Measurements from ENCODE around the gene VPS13D.

Gene VPS13D

GRCh38 chr1:12543740-12544154 lies 313.9 kb downstream of the VPS13D start:
- DNase-seq: no peak

DNA sequence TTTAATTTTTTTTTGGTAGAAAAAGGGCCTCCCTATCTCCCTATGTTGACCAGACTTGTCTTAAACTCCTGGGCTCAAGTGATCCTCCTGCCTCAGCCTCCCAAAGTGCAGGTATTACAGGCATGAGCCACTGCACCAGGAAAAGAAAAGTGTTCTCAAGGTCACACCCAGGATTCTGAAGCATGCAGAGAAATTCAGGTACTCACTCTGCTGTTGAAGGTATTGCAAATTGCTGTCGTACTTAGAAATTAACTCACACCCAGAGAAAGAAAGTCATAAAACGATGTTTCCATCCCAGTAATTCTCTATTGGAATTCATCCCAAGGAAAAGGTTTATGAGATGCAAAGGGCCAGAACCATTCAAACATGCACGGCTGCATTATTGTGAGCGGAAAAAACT lies 314.5 kb downstream of the VPS13D start:
- no peak for DNase-seq

GRCh38 chr1:12544992-12545391 lies 315.2 kb downstream of the VPS13D start:
- no peak for DNase-seq

GRCh38 chr1:12546771-12547585 lies 317.1 kb downstream of the VPS13D start:
- no peak for DNase-seq

- DNase-seq: no peak
Measured at GRCh38 chr1:12547586-12548225, 317.9 kb downstream of the VPS13D start.

GRCh38 chr1:12548279-12548972 lies 318.6 kb downstream of the VPS13D start:
- DNase-seq: no peak

- DNase-seq: no peak
Measured at GRCh38 chr1:12548973-12549459, 319.2 kb downstream of the VPS13D start.

DNA sequence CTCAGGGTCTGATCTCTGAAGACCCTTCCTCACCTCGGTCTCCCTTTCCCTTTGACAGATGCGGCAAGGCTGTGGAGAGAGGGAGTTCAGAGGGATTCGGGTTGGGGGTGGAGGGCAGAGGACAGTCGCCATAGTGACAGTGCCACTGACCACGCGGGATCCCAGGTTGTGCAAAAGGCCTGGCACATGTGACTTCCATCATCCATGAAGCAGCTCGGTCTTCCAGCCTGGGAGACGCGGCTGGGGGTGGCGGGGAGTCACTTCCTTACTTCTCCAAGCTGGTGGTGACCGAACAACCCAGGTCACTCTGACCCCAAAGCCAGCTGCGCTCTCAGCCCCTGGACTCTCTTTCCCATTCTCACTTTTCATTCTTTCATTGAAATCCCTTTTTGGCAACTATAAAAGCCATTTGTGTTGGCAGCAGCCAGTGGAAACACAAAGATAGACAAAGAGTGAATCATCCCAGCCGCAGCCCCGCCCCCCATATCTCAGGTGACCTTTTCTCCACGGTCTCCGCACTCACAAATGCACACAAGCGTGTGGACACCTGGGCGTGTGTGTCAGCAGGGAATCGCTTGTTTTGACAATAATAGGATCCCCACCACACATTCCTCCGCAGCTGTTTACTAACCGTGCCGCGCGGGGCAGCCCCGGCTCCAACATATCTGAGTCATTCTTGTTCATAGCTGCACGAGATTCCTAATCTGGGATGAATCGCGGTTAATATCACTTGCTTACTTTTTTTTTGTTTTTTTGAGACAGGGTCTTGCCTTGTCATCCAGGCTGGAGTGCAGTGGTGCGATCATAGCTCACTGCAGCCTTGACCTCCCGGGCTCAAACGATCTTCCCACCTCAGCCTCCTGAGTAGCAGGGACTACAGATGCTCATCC lies 319.9 kb downstream of the VPS13D start:
- DNase-seq: no peak

GRCh38 chr1:12551584-12551983 lies 321.8 kb downstream of the VPS13D start:
- no peak for DNase-seq

GRCh38 chr1:12552111-12552888 lies 322.5 kb downstream of the VPS13D start:
- DNase-seq: no peak

- DNase-seq: no peak
Measured at GRCh38 chr1:12552951-12553921, 323.4 kb downstream of the VPS13D start.

- no peak for DNase-seq
Measured at GRCh38 chr1:12553963-12554362, 324.1 kb downstream of the VPS13D start.

DNA sequence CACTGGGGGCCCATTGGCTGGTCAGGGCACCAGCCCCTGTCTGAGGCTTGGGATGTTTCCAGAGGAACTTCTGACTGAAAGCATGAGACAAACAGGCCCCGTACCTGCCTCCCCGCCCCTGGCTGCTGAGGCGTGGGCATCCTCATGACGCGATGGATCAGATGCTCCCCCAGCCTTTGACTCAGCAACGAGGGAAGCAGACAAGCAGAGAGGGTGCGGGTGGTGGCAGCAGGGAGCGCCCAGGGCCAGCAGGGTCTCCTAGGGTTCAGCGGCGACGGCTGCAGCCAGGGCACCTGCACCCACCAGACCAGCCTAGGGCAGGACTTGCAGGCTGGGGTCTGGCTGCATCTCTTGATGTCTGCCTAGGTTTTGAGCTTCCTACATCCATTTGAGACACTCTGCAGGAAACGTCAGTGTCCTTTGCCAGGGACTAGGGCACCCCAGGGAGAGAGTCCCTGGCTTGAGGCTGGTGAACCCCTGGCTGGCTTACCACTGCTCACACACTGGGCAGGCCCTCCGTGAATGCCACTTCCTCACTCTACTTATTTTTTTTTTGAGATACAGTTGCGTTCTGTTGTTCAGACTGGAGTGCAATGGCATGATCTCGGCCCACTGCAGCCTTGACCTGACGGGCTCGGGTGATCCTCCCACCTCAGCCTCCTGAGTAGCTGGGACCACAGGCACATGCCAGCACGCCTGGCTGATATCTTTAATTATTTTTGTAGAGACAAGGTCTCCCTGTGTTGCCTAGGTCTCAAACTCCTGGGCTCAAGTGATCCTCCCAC lies 324.9 kb downstream of the VPS13D start:
- no peak for DNase-seq

DNA sequence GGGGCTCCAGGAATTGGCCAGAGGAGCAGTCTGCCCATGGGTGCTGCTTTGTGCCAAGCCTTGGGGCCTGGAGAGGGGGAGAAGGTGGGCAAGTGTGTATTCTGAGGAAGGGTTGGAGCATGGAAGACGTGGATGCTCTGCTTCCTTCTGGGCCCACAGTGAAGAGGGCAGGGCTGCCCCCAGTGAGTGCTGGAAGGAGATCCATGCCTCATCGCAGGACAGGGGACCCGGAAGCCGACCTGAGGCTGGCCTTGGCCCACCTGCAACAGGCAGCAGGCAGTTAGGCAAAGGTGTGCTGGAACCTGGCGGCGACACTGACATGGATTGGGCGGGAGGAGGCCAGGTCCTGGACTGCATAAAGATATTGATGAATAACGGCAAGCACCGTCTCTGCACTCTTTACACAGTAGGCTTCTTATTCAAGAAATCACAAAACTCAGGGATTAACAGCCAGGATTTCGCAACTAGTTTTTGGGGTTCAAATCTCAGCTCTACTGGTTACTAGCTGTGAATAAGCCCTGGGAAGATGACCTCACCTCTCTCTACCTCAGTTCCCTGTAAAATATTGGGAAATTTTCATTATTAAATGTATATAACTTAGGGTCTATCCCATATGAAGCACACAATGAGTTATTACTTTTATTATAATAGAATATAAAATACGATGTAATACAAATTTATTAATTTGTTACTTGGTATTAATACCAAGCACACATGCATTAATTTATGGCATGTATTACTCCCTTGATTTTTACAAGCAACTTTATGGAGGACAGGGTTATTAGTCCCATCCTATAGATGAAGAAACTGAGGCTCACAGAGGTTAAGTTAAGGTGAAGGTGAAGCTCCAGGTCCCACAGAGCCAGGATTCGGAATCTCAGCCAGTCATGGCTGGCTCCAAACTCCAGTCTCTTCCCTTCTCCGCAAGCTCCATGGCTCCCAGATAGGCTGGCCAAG lies 325.9 kb downstream of the VPS13D start:
- no peak for DNase-seq

- no peak for DNase-seq
Measured at GRCh38 chr1:12556368-12556930, 326.6 kb downstream of the VPS13D start.

GRCh38 chr1:12556957-12557935 lies 327.4 kb downstream of the VPS13D start:
- no peak for DNase-seq

DNA sequence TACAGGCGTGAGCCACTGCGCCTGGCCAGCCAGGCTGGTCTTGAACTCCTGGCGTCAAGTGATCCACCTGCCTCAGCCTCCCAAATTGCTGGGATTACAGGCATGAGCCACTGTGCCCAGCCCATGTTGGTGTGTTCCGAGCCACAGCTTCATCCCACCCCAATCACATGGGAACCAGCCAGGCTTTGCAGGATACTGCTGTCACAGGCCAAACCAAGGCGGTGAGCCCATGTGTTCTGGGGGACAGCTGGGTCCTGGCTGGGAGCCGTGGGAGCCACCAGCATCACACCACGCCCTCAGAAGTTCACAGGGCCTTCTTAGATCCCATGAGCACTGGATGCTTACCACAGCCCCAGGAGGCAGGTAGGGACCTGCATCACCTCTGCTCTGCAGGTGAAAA lies 331.3 kb downstream of the VPS13D start:
- no peak for DNase-seq
